Smooth muscle cell (in vitro differentiated cells): ENCODE results near the gene KIRREL3. TPM values are rescaled to one million over a fixed set of nuclear protein-coding genes. Genes with fewer than 3 reads are reported as not detected.

Experiments
- DNase-seq: peaks from one replicate; lab custom pipeline; 2025; ENCODE audit not compliant: unreplicated experiment; lab: John Stamatoyannopoulos, UW
- H2AFZ ChIP-seq: fragments of 200-600 bp; sonication (generic); 2 replicates; pipeline ENCODE4 v1.6.0; 2016; ENCODE audit warnings: antibody characterized with exemption, low read depth, mild to moderate bottlenecking
- H3F3A ChIP-seq: fragments of 200-600 bp; sonication (generic); 2 replicates; pipeline ENCODE4 v1.6.0; 2017; ENCODE audit warnings: antibody characterized with exemption, low read depth
- H3K27ac ChIP-seq: fragments of 200-600 bp; sonication (generic); 2 replicates; pipeline ENCODE4 v1.5.1; 2016; ENCODE audit warnings: low read depth, mild to moderate bottlenecking
- H3K27me3 ChIP-seq: fragments of 200-600 bp; sonication (generic); 2 replicates; pipeline ENCODE4 v1.6.1; 2016; ENCODE audit warnings: low read depth, mild to moderate bottlenecking
- H3K36me3 ChIP-seq: fragments of 200-600 bp; sonication (generic); 2 replicates; pipeline ENCODE4 v1.5.1; 2016; ENCODE audit warnings: low read depth
- H3K4me1 ChIP-seq: fragments of 200-600 bp; sonication (generic); 2 replicates; pipeline ENCODE4 v1.5.1; 2016; ENCODE audit warnings: low read depth
- H3K4me2 ChIP-seq: fragments of 200-600 bp; sonication (generic); 2 replicates; pipeline ENCODE4 v1.6.0; 2016; ENCODE audit warnings: mild to moderate bottlenecking
- H3K4me3 ChIP-seq: fragments of 200-600 bp; sonication (generic); 2 replicates; pipeline ENCODE4 v1.5.1; 2016; ENCODE audit warnings: mild to moderate bottlenecking
- H3K79me2 ChIP-seq: fragments of 200-600 bp; sonication (generic); 2 replicates; pipeline ENCODE4 v1.6.0; 2016; ENCODE audit warnings: low read depth, mild to moderate bottlenecking
- H3K9ac ChIP-seq: fragments of 200-600 bp; sonication (generic); 2 replicates; pipeline ENCODE4 v1.6.0; 2016; ENCODE audit warnings: low read depth
- H3K9me3 ChIP-seq: fragments of 200-600 bp; sonication (generic); replicated peaks from 2 replicates; pipeline ENCODE4 v1.5.1; 2016; ENCODE audit warnings: low read depth
- H4K20me1 ChIP-seq: fragments of 200-600 bp; sonication (generic); 2 replicates; pipeline ENCODE4 v1.6.0; 2016; ENCODE audit warnings: low read depth
- CTCF ChIP-seq: fragments of 200-600 bp; sonication (generic); IDR thresholded peaks from 2 replicates; pipeline ENCODE4 v1.5.1; 2017; ENCODE audit warnings: borderline replicate concordance, mild to moderate bottlenecking, antibody characterized with exemption; ENCODE audit not compliant: insufficient read depth, poor library complexity, severe bottlenecking
- WGBS: methylation state at CpG from one replicate; pipeline ENCODE4 v1.1.7; 2016; ENCODE audit warnings: low lambda C conversion rate; 5-methylcytosine and 5-hydroxymethylcytosine counted together
- polyA plus RNA-seq: library from polyadenylated mRNA; unstranded; fragments of >200 nt; fragmentation: Nextera tagmentation; extraction: Ambion mirVana; gene quantifications from 2 replicates; pipeline ENCODE4 v1.2.1, GENCODE V29; 2016
- total RNA-seq: library from RNA; depleted of rRNA; stranded (reverse); fragments of >200 nt; gene quantifications from 2 replicates; pipeline ENCODE4 v1.2.3, GENCODE V29; 2014

KIRREL3 gene
- total and polyA plus RNA-seq, 2 experiments from 2014 or later: 1.2 TPM; not detected in 1

- Histone ChIP-seq H3K9ac (no peak overlapping the region), H3K4me3 (no peak overlapping the region), H3K79me2 (no peaks in the 10 kb centered on the region), H3K4me2 (no peak overlapping the region), H3K27ac (no peak overlapping the region), H3K27me3 (peaks cover 42% of the 10 kb centered on the region), H3K4me1 (peaks cover 7% of the 10 kb centered on the region), H4K20me1 (no peaks in the 10 kb centered on the region), H3F3A (no peaks in the 10 kb centered on the region), H3K36me3 (no peaks in the 10 kb centered on the region), H3K9me3 (no peaks in the 10 kb centered on the region), H2AFZ (no peak overlapping the region)
- 90% methylated on average over 10 of the region's 10 CpGs for WGBS
- DNase-seq: no peak
- TF ChIP-seq CTCF: no peak
Measured at GRCh38 chr11:126525216-126525615, 475.4 kb downstream of the KIRREL3 start.

DNA sequence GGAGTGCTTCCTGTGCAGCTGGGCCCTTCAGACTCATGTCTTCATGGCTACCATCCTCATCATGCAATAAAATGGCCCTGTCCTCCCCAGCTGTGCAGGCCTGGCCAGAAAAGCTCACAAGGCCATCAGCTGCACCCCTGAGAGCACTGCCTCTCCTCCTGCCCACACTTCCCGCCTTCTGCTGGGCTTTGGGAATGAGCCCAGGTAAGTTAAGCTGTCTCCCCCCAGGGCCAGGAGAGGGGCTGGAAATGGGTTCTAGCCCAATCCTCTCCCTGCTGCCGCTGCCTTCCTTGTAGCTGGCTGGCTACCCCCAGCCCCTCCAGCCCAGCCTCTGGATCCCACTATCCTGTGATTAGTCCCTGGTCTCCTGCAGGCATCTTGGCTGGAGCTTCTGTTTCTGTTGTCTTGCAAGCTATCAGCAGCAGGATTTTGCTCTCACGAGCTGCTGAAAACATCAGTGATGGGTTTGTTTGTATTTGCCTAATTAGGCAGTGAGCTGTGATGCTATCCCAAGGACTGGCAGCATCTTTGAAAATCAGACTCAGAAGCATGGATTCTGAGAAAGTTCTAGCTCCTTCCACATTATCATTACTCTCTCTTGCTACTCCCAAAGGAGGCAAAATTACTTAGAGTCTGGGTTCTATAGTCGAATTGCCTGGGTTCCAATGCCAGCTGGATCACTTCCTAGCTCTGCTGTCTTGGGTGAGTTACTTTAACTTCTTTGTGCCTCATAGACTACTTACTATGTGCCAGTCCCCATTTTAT is 476.9 kb downstream of the KIRREL3 start:
- Histone ChIP-seq H3K4me3 (no peak overlapping the region), H3K4me1 (peaks cover 7% of the 10 kb centered on the region), H3K36me3 (no peaks in the 10 kb centered on the region), H3K27ac (no peak overlapping the region), H3K4me2 (no peak overlapping the region), H3K9me3 (no peaks in the 10 kb centered on the region), H3K9ac (no peak overlapping the region), H3K79me2 (no peaks in the 10 kb centered on the region), H2AFZ (no peak overlapping the region), H3K27me3 (peaks cover 29% of the 10 kb centered on the region), H3F3A (no peaks in the 10 kb centered on the region), H4K20me1 (no peaks in the 10 kb centered on the region)
- WGBS: 57% methylated on average over 4 of the region's 4 CpGs
- no peak for TF ChIP-seq CTCF
- no peak for DNase-seq

- Histone ChIP-seq H3K27me3 (peaks cover 22% of the 10 kb centered on the region), H2AFZ (no peak overlapping the region), H3K9ac (no peak overlapping the region), H3F3A (no peaks in the 10 kb centered on the region), H3K4me1 (peaks cover 7% of the 10 kb centered on the region), H3K36me3 (no peaks in the 10 kb centered on the region), H3K9me3 (no peaks in the 10 kb centered on the region), H4K20me1 (no peaks in the 10 kb centered on the region), H3K27ac (no peak overlapping the region), H3K4me2 (no peak overlapping the region), H3K4me3 (no peak overlapping the region), H3K79me2 (no peaks in the 10 kb centered on the region)
- no peak for TF ChIP-seq CTCF
- 81% methylated on average over 7 of the region's 7 CpGs for WGBS
- DNase-seq: no peak
Measured at GRCh38 chr11:126522606-126523005, 478.0 kb downstream of the KIRREL3 start.

- H3K4me2 ChIP-seq: no peak overlapping the region
- WGBS: 84% methylated on average over 4 of the region's 4 CpGs
- no peaks in the 10 kb centered on the region for H3F3A ChIP-seq
Measured at GRCh38 chr11:126522152-126522551, 478.4 kb downstream of the KIRREL3 start.

More at GRCh38 chr11:126522152-126522551, 478.4 kb downstream of the KIRREL3 start:
- no peak overlapping the region for H2AFZ ChIP-seq
- DNase-seq: no peak
- no peak overlapping the region for H3K4me3 ChIP-seq
- peaks cover 19% of the 10 kb centered on the region for H3K27me3 ChIP-seq
- no peak overlapping the region for H3K9ac ChIP-seq
- H3K9me3 ChIP-seq: no peaks in the 10 kb centered on the region
- H3K27ac ChIP-seq: no peak overlapping the region
- no peaks in the 10 kb centered on the region for H4K20me1 ChIP-seq
- no peaks in the 10 kb centered on the region for H3K79me2 ChIP-seq
- no peak for TF ChIP-seq CTCF
- peaks cover 7% of the 10 kb centered on the region for H3K4me1 ChIP-seq
- H3K36me3 ChIP-seq: no peaks in the 10 kb centered on the region
